ENCODE measurements around the gene BANF1.

DNA sequence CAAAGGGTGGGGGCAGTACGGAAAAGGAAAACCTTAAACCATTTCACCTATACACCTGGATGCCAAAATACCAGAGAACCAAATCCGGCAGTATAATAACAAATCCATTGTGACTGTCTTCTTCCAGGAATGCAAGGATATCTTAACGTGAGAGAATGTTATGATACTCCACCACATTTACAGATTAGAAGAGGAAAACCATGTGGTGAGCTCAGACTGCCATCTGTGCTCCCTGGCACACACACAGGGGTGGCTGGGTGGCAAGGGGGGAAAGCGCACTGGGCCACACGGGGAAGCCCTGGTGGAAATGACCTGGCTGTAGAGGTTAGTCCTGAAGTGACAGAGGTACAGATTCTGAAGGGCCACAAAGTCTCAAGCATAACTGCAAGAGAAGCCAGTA, 10.2 kb upstream of the BANF1 start:
- TF ChIP-seq, protein P1, sequence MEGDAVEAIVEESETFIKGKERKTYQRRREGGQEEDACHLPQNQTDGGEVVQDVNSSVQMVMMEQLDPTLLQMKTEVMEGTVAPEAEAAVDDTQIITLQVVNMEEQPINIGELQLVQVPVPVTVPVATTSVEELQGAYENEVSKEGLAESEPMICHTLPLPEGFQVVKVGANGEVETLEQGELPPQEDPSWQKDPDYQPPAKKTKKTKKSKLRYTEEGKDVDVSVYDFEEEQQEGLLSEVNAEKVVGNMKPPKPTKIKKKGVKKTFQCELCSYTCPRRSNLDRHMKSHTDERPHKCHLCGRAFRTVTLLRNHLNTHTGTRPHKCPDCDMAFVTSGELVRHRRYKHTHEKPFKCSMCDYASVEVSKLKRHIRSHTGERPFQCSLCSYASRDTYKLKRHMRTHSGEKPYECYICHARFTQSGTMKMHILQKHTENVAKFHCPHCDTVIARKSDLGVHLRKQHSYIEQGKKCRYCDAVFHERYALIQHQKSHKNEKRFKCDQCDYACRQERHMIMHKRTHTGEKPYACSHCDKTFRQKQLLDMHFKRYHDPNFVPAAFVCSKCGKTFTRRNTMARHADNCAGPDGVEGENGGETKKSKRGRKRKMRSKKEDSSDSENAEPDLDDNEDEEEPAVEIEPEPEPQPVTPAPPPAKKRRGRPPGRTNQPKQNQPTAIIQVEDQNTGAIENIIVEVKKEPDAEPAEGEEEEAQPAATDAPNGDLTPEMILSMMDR (IDR thresholded peaks at IDR 0.05), result no peak
- no peak for TF ChIP-seq POLR2A (IDR thresholded peaks at IDR 0.05)
